HCT116 (cell line): Measurements from ENCODE around the gene SP9.

Experiments
- CTCF ChIP-seq, 3 experiments: fragments of 200-600 bp in 1 of 3; sonication (generic) in 1 of 3; IDR thresholded peaks in 2 of 3; conservative IDR thresholded peaks in 1 of 3; 2 replicates each; pipeline ENCODE4 v1.5.1; 2012 to 2017; ENCODE audit warnings: low read depth in 2 of 3, low read length in 2 of 3, antibody characterized with exemption in 1 of 3, borderline replicate concordance in 1 of 3, control low read depth in 1 of 3, mild to moderate bottlenecking in 1 of 3, mixed read lengths in 1 of 3, mixed run types in 1 of 3, moderate library complexity in 1 of 3; ENCODE audit not compliant: insufficient read depth in 1 of 3
- EGR1 ChIP-seq: IDR thresholded peaks from 2 replicates; pipeline ENCODE4 v1.6.1; 2012; ENCODE audit warnings: low read depth
- EZH2 ChIP-seq: fragments of 200-600 bp; sonication (generic); IDR thresholded peaks from 2 replicates; pipeline ENCODE4 v1.6.1; 2017; ENCODE audit warnings: antibody characterized with exemption, mixed run types
- SP1 ChIP-seq: IDR thresholded peaks from 2 replicates; pipeline ENCODE4 v1.6.1; 2012; ENCODE audit warnings: low read depth

GRCh38 chr2:174342686-174343342 lies 8.1 kb downstream of the SP9 start:
- no peak for TF ChIP-seq EGR1
- TF ChIP-seq CTCF (IDR thresholded peaks at IDR 0.05 in 2 of 3, conservative IDR thresholded peaks at IDR 0.05 in 1 of 3; ENCODE audit: borderline replicate concordance in 1 of 3, insufficient read depth in 1 of 3, low read depth in 2 of 3, low read length in 2 of 3): no peak
- TF ChIP-seq EZH2: no peak
- TF ChIP-seq SP1: no peak
